ENCODE data around the gene GPR65.
A peak's percentile ranks its signal among the peaks of the same experiment; 100 is the strongest.
"Not testable (repeated sequence)": the region's sequence is repeated elsewhere in the genome, so short reads cannot be mapped to it uniquely, and the experiment has no call there.

GPR65 gene

DNA sequence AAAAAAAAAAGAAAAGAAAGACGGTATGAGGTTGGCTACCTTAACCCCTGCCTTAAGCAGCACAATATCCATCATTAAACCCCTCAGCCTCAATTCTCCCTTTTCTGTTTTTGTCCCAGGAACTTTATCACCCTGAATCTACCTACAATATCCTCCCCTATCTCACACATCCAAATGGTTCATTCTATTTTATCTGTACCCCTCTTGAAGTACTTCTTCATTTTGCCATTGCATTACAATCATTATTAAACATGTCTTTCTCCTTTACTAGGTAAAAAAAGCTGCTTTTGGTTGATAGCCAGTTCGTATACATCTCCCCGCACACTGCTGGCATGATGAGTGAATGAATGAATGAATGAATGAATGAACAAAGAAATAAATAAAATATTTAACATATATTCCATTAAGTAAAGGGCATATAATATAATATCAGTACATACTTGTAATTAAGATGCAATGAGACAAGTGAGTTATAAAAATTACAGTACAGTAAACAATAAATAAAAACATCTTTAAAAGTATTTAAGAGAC is 364 bp upstream of the GPR65 start:
- no peak for DNase-seq (ENCODE audit: low read depth)

DNA sequence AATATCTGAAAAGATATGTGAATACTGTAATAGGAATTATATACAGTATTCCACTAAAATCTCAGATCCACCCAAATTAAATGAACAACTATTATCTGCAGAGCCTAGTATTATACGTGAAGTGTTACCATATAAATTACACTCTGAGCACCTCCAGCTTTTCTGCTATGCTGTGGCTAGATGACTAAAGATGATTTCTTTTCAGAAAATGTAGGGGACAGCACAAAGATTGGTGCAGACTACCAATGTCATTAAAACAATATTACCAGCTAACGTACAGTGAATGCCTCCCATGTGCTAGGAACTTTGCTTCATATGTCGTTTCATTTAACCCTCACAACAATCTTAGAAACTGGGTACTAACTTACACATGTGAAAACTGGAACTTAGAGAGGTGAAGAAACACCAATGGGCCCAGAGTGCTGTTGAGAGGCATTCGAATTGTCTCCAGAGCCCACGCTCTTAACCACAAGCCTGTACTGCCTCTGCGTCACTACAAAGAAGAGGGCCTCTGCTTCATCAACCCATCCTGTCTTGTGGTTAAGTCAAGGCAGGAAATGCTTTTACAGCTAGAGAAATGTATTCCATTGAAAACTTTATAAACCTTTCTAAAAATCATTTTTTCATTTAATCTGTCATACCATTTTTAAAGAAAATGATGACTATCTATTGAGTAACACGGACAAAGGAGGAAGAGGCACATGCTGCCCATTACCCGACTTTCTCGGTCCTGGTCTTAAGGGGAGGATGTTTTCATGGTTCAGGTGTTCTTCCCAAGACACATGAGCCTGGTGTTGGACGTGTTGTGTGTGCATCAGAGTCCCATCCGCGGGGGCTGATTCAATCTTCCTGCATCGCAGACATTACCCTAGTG is 1.3 kb downstream of the GPR65 start:
- peak; percentile 57 for DNase-seq (ENCODE audit: low read depth)

- DNase-seq (ENCODE audit: low read depth): no peak
Measured at GRCh38 chr14:88007608-88008007, 2.7 kb downstream of the GPR65 start.

GRCh38 chr14:88008039-88008742 is 3.3 kb downstream of the GPR65 start:
- no peak for DNase-seq (ENCODE audit: low read depth)

- DNase-seq (ENCODE audit: low read depth): no peak
Measured at GRCh38 chr14:88009486-88009885, 4.6 kb downstream of the GPR65 start.

- no peak for DNase-seq (ENCODE audit: low read depth)
Measured at GRCh38 chr14:88010331-88010730, 5.4 kb downstream of the GPR65 start.

GRCh38 chr14:88012495-88012894 is 7.6 kb downstream of the GPR65 start:
- no peak for DNase-seq (ENCODE audit: low read depth)

DNA sequence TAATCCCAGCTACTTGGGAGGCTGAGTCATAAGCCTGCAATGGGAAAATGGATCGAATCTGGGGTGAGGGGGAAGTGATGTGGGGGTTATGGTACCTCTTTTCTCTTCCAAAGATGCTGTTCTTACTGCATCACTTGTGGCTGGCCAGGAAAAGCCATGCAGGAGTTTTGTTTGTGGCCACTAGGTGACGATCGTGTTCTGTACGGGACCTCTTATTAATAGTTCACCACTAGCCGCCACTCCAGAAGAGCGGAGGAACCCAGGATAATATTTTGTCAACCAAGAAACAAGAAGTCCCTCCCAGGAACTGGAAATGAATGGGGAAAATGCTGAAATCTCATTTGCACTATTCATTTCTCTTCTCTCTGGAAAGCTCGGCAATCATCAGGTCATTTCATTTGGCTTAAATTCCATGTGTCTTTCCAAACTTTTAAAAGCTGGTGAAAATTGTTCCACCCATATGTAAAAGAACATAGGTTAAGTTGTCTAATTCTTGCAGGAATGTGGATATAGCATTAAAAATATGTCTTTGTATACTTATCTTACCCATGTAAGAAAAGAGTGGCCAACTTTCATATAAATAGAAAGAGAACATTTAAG is 8.9 kb downstream of the GPR65 start:
- DNase-seq (ENCODE audit: low read depth): no peak

DNA sequence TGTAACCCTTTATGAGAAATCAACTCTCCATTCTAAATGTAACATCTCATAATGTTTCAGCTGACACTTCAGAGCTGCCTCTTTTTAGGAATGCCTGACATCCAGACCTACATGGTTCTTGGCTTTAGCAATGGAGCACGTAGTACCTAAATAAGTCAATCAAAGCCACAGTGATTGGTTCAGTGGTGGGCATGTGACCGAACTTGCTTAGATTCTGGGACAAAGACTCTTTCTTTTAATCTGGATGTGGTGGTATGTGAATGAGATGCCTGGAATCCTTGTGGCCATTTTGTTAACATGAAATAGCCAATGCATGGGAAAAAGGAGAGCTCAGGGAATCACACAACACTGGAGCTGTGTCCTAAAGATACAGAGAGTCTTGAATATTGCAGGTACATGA is 11.8 kb downstream of the GPR65 start:
- no peak for DNase-seq (ENCODE audit: low read depth)

DNA sequence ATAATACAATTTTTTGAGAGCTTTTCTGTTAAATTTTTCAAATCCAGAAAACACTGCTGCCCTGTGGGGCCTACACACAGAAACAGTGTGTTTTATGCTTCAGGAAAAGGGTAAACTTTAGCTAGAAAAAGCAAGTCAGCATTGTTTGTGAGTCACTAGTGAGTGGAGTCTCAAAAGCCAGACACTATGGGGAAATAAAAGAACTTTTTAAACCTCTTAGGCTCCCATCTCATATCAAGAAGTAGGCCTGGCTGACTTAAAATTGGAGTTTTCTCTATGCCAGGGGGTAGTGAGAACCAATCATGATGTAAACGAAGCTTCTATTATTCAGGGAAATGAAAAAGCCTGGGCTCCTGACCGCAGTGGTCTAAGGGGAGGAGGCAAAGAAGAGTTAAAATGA is 12.6 kb downstream of the GPR65 start:
- DNase-seq (ENCODE audit: low read depth): no peak

- DNase-seq (ENCODE audit: low read depth): no peak
Measured at GRCh38 chr14:88023658-88024187, 18.8 kb downstream of the GPR65 start.

- DNase-seq (ENCODE audit: low read depth): not testable (repeated sequence)
Measured at GRCh38 chr14:88024252-88025086, 19.5 kb downstream of the GPR65 start.

DNA sequence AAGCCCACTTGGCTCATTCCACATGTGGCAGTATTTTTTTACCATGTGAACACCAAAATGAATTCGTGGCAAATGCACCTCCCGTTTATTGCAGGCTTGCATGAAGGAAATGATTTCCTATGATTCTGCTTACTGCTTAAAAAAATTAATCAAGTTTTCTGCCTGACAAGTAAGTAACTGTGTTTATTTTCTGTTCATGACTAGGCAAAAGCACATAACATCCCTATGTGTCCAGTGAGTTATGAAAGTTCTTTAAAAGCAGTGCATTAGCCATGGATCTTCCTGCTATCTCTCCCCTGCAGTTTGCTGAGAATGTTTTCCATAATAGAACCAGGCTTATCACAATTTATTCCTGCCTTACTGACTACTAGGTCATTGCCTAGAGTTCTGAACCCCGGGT is 20.4 kb downstream of the GPR65 start:
- DNase-seq (ENCODE audit: low read depth): no peak

DNA sequence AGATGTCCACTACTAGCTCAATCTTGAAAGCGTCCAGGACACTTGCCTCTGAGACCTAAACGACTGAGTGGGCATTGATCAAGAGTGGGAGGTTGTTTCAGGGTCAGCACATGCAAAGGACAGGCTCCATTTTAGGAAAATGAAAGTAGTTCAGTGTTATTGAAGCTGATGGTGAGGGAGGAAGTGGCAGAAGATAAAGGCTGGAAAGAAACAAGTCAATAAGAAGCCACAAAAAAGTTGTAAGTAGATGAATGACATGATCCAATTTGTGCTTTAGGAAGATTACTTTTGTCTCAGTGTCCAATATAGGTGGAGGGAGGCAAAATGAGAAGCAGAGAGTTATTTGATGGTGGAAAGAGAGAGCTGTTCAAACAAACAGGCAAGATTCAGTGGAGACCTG is 22.0 kb downstream of the GPR65 start:
- DNase-seq (ENCODE audit: low read depth): no peak

DNA sequence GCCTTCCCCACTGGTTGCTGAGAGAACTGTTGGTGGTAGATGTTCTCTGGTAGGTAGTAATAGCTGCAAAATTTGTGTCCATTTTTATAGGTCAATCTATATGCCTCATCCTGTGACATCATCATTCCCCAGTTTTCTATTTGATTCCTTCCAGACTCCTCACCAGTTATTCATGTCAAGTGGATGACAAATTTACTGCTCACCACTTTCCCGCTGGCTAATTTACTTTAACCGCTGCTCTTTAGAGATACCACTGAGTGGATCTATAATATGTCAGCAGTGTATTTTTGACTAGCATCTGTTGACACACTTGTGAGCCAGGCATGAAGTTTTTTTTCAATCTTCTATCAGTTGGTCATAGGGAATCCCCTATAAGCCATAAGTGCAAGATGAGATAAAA is 24.6 kb downstream of the GPR65 start:
- DNase-seq (ENCODE audit: low read depth): no peak

DNA sequence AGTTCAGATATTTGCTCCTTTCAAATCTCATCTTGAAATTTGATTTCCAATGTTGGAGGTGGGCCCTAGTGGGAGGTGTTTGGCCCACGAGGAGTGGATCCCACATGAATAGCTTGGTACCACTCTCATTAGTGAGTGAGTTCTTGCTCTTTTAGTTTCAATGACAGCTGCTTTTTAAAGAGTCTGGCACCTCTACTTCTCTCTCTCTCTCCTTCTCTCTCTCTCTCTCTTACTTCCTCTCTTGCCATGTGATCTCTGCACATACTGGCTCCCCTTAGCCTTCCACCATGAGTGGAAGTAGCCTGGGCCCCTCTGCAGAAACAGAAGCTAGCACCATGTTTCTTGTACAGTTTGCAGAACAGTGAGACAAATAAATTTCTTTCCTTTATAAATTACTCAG is 25.1 kb downstream of the GPR65 start:
- DNase-seq (ENCODE audit: low read depth): no peak

- DNase-seq (ENCODE audit: low read depth): no peak
Measured at GRCh38 chr14:88030892-88031291, 26.0 kb downstream of the GPR65 start.

- no peak for DNase-seq (ENCODE audit: low read depth)
Measured at GRCh38 chr14:88032373-88032772, 27.4 kb downstream of the GPR65 start.

GRCh38 chr14:88034076-88034475 is 29.1 kb downstream of the GPR65 start:
- no peak for DNase-seq (ENCODE audit: low read depth)

- no peak for DNase-seq (ENCODE audit: low read depth)
Measured at GRCh38 chr14:88036422-88036821, 31.5 kb downstream of the GPR65 start.

DNA sequence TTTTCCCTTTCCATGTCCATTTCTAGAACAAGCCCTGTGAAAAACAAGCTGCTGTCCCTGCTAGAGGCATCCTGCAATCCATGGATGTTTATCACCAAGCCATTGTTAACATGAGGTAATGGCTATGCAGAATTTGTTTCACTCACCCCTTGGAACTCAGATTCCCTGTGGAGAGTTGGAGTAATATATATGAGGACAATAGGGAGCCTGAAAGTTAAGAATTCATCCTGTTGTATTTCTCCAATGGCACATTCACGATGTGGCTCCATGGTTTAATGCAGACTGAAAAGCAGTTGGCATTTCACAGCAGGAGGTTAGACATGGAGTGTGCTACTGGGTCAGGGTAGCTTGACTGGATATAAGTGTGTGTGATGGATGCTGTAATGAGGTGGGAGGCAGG is 32.4 kb downstream of the GPR65 start:
- DNase-seq (ENCODE audit: low read depth): no peak

DNA sequence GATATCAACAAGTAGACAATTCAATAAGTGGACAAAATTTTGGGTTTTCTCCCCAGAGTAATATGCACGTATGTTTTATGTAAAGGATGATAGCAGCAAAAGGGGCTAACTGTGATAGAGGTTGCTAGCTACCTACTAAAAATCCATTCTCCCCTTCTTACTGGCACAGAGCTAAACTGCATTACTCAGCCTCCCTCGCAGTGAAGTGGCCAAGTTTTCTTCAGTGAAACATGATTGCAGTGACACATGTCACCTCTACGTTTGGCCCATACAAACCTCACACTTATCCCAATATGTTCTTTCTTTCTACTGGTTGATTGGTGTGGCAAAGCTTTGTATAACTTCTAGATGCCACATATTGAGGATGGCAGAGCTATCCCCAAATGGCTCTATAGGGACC is 34.3 kb downstream of the GPR65 start:
- DNase-seq (ENCODE audit: low read depth): no peak
